HG03196 (cell line): Measurements from ENCODE around the gene BPHL.
"Not testable (repeated sequence)": the region's sequence is repeated elsewhere in the genome, so short reads cannot be mapped to it uniquely, and the experiment has no call there.

Experiments used
- ATAC-seq: cut with Tn5 transposase; IDR thresholded peaks from one replicate; pipeline ENCODE4 v1.9.1; 2021; ENCODE audit not compliant: unreplicated experiment

BPHL gene

DNA sequence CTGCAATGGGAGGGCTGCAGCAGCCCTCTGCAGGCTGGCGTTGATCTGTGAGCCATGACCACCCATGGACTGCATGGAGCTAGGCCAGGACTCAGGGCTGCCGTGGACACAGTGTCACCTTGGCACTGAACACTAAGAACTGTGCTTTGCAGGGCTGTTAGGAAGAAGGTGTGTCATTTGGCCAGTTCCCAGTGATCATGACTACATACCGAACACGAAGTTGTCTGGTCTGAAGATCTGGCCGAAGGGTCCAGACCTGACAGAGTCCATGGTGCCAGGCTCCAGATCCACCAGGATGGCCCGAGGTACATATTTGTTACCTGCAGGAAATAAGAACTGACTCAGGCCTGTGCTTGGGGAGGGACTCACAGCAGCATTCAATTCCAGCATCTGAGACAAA is 36.9 kb downstream of the BPHL start:
- not testable (repeated sequence) for ATAC-seq

DNA sequence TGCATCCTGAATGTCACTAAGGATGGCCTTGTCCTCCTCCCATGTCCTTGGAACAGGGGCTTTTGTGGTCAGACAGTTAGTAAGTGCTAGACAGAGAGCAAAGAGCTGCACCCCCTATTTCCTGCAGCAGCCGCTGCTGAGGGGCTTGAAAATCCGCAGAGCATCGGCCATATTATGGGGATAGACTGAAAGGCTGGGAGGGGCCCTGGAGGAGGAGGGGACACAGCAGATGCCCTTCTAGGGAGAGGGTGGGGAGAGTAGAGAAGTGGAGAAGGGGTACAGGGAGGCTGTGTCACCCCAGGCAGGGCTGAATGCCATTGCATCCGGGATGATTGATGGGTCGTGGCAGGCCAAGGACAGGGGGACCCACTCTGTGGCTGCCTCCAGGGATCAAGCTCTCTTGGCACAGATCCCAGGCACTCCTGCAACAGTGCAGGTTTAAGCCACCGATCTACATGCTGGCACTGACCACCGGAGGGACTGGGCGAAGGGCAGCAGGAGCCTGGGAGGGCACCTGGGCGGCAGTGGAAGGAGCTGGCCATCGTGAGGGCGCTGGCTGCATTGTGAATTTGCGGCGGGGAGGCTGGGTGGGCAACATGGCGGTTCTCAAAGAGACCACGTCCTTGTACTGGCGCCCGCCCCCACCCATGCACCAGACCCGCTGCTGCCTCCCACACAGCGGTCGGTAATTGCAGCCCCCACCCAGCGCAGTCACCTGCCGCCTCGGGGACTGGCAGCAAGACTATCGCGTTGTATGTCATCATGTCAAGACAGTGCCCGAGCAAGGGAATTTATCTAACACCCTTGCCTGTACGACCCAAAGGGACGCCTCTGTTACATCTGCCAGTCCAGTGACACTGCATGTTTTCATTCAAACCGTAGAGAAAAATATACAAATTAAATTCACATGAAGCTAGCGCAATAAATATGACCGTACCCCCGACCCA is 37.9 kb downstream of the BPHL start:
- ATAC-seq: not testable (repeated sequence)

DNA sequence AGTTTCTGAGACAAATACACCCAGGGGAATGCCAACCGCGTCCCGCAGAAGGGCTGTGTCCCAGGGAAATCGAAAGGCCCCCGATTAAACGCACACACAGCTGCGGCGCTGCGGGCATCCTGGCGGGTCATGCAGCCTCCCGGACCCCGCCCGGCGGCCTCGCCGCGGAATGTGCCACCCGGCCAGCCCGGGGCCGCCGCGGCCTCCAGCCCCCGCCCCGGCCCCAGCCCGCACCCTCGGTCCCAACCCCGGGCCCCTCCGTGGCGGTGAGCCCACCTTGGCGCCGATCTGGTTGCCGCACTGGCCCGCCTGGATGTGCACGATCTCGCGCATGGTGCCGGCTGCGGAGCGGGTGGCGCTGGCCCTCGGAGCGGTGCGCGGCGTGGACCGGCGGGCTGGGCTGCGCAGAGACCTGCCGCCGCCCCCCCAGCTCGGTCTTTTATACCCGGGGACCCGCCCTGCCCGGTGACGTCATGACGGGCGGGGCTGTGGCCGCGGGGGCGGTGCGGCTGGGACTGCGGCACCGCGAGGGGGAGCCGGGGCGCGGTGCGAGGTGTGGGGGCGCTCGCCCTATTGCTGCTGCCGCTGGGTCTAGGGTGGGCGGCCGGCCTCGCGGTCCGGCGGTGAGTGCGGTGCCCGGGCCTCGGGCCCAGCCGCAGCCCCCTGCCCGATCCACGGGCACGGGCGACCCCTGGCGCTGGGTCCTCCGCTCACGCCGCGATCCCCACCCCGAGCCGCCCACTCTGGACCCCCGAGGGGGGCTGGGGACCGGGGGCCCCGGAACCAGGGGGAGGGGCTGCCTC is 38.8 kb downstream of the BPHL start, which contains the start of gene TUBB2A:
TUBB2A (minus strand) TSS at position 414 of the 803 bp plus-strand sequence; CDS start at position 333, 81 bp downstream.
- ATAC-seq: peak; percentile 73

DNA sequence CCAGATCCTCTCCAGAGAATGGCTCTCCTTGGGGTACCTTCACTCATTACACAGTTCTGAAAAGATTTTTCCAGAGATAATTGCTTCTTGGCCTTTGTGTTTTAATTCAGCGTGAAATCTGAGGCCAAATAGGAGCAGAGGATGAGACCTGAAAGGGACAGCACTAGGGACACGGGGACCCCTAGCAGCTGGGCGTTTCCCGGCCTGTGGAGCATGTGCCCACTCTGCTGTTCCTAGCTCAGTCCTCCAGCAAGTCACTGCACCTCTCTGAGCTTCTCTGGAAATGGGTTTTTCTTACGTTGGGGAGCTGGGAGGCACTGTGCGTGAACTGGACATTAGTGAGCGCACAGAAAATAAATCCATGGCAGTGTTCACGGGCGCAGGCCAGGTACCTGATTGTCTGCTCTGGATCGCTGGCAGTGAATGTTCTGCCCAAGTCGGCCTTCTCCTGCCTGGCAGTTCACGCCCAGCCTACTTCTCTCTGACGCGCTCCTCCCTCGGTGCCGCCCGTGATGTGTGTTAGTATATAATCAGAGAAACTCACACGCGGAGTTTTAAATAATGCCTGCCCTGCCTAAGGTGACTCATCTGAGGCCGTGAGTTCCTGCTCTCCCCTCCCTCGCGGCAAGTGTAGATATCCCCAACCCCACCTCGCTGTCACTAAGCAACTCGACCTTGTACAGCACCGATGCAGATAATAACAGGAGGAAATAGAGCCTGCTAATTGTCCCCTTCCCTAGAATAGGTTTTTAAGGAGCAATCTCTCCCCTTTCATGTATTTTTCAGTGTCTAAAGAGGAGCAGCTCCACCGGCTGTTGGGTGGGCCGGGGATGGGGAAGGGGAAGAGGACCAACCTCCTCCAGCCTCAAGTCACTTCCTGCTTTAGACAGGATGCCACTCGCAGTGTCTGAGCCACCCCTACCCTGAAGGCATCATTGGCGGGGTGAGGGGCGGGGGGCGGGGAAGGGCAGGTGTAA is 41.6 kb downstream of the BPHL start:
- ATAC-seq: no peak

DNA sequence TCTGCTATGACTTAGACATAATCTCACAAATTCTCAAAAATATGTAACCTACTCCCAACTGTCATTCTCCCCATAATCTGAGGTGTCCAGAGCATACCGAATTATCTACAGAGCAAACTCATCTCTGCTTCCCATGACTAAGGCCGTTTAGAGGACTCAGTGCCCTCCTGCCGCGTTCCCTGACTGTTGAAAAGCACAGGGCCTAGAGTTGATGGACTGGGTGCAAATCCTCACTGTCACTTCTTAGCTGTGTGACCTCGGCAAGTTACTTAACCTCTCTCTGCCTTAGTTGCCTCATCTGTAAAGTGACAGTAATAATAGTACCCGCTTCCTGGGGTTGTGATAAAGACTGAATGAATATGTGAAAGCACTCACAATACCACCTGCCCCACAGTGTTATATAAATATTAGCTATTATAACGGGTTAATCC is 43.6 kb downstream of the BPHL start:
- ATAC-seq: no peak

DNA sequence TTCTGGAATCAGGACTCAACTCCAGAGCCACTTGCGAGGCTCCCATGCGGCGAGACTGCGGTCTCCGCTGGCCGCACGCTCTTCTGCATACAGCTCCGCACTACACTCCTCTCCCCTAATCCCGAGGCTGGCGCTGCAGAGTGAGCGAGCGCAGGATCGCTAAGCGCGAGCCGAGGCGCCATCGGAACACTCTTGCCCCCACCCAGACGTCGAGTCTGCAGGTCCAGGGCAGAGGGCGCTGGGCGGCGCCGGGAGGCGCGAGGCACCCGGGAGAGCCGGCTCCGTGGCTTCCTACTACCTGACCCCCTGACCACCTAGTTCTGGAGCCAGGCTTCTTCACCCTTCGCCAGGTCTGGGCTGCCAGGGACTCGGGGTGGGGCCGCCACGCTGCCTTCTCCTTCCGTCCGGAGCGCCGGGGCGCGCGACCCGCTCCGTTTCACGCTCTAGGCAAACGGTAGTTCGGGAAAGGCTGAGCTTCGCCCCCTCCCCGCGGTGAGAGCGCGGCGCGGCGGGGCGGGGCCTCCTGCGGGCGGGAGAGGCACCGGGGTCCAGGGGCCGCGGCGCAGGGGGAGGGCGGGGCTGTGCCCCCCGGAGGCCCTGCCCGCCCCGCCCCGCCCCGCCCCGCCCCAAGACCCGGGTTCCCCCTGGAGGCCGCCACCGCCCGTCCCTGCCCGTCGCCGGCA is 44.2 kb downstream of the BPHL start:
- peak; percentile 59 for ATAC-seq

DNA sequence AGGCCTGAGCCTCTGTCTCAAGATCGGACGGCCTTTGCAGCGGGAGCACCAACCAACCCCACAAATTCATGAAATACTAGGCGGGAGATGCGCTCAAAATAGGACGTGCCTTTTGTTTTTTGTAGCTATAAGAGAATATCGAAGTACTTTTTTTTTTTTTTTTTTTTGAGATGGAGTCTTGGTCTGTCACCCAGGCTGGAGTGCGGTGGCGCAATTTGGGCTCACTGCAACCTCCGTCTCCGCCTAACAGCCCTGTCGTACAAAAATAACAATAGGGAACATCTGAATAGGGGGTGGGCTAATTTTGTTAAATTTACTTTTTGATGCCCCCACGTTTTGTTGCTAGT is 44.7 kb downstream of the BPHL start:
- ATAC-seq: peak; percentile 5

DNA sequence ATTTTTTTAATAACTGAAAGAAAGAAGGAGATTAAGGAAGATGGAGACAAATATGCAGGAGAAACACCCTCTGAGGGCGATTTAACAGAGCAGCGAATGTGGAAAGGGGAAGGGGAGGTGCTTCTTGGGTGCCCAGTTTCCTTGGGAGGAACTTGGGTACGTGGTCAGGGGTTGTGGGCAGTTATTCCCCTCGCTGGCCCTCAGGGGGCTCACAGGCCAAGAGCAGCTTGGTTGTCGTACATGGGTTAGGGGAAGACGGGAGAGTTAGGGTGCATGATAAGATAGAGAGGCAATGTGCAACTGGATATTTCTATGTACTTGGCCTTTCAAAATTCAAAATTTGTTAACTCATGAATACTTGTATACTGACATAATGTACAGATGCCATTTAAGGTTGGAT is 45.9 kb downstream of the BPHL start:
- no peak for ATAC-seq

DNA sequence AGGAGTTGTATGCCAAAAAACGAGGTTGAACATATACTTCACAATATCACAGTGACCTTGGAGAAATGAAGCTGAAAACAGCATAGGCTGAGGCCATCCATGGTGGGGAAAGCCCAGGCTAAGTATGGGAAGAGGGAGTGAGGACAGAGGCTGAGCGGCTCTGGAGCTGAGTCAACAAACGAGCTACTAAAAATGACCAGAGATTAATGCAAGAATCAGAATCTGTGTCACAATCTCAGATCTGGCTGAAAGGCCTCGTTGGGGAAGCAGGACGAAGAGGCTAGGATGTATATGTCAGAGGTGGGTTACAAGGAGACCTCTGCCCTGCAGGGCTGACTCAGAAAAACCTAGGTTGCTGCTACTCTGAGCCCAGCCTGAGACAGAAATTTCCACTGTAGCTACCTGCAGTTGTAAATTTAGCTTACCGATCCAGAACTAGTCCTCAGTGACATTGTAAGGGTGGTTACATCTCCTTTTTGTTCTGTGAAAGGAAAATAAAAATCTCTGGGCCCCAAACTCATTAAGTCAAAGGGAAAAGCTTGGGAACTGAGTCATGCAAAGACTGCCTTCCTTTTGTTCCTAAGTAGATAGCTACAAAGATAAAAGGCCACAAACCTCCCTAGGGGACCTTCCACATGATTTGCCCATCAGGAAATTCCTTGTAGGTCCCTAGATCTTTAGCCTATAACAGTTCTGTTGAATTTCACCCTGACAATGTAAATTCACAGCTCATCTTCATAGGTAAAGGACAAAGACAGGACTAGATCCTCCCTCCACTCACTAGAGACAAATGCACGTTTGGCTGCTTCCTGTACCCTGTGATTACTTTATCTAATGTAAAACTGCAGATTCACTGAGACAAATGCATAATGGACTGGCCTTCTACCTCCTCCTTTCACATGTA is 47.4 kb downstream of the BPHL start:
- ATAC-seq: no peak

DNA sequence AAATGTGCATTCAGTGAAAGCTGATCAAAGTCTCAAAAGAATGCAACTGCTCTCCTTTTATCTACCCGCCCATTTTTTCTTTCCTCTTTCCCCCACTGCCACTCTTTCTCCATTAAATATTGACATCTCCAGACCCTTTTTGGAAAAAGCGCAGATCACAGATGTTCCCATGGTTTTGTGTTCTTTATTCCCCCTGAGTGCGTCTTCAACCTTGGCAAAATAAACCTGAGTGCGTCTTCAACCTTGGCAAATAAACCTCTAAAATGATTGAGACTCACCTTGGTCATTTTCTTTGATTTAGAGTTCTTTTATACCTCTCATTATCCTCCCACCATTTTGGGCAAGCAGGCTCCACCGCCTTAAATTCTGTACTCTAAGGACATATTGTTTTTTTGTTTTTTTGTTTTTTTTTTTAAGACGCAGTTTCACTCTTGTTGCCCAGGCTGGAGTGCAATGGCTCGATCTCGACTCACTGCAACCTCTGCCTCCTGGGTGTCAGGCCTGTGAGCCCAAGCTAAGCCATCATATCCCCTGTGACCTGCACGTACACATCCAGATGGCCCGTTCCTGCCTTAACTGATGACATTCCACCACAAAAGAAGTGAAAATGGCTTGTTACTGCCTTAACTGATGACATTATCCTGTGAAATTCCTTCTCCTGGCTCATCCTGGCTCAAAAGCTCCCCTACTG is 48.2 kb downstream of the BPHL start:
- ATAC-seq: not testable (repeated sequence)

DNA sequence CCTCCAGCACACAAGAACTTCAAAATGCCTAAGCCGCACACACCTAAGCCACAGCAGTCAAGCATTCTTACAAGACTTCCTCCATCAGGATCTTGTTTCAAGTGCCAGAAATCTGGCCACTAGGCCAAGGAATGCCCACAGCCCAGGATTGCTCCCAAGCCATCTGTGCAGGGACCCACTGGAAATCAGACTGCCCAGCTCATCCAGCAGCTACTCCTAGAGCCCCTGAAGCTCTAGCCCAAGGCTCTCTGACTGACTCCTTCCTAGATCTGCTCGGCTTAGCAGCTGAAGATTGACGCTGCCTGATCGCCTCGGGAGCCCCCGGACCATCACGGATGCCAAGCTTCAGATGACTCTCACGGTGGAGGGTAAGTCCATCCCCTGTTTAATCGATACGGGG is 49.5 kb downstream of the BPHL start:
- ATAC-seq: not testable (repeated sequence)

DNA sequence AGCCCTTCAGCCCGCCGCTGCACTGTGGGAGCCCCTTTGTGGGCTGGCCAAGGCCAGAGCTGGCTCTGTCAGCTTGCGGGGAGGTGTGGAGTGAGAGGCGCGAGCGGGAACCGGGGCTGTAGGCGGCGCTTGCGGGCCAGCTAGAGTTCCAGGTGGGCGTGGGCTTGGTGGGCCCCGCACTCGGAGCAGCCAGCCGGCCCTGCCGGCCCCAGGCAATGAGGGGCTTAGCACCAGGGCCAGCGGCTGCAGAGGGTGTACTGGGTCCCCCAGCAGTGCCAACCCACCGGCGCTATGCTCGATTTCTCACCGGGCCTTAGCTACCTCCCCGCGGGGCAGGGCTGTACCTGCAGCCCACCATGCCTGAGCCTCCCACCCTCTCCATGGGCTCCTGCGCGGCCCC is 52.2 kb downstream of the BPHL start:
- ATAC-seq: not testable (repeated sequence)

DNA sequence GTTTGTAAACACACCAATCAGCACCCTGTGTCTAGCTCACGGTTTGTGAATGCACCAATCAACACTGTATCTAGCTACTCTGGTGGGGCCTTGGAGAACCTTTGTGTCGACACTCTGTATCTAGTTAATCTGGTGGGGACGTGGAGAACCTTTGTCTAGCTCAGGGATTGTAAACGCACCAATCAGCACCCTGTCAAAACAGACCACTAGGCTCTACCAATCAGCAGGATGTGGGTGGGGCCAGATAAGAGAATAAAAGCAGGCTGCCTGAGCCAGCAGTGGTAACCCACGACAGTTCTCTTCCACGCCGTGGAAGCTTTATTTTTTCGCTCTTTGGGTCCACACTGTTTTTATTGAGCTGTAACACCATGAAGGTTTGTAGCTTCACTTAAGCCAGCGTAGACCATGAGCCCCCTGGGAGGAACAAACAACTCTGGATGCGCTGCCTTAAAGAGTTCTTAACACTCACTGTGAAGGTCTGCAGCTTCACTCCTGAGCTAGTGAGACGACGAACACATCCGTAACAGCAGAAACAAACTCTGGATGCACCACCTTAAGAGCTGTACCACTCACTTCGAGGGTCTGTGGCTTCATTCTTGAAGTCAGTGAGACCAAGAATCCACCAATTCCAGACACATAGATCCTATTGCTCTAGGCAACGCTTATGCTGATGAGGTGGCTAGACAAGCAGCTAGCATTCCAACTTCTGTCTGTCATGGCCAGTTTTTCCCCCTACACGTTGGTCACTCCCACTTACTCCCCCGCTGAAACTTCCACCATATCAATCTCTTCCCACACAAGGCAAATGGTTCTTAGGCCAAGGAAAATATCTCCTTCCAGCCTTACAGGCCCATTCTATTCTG is 53.0 kb downstream of the BPHL start:
- not testable (repeated sequence) for ATAC-seq

DNA sequence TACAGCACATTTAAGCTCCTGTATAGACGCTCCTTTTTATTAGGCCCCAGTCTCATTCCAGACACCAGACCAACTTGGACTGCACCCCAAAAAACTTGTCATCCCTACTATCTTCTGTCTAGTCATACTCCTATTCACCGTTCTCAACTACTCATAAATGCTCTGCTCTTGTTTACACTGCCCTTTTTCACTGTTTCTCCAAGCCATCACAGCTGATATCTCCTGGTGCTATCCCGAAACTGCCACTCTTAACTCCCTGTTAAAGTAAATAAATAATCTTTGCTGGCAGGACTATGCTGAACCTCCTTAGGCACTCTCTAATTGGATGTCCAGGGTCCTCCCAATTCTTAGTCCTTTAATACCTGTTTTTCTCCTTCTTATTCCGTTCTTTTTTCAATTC is 54.3 kb downstream of the BPHL start:
- not testable (repeated sequence) for ATAC-seq

DNA sequence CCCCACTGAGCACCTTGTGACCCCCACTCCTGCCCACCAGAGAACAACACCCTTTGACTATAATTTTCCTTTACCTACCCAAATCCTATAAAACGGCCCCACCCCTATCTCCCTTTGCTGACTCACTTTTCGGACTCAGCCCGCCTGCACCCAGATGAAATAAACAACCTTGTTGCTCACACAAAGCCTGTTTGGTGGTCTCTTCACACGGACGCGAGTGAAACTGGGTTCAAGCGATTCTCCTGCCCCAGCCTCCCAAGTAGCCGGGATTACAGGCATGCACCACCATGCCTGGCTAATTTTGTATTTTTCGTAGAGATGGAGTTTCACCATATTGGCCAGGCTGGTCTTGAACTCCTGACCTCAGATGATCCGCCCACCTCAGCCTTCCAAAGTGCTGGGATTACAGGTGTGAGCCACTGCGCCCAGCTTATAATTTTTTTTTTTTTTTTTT is 55.2 kb downstream of the BPHL start:
- not testable (repeated sequence) for ATAC-seq

DNA sequence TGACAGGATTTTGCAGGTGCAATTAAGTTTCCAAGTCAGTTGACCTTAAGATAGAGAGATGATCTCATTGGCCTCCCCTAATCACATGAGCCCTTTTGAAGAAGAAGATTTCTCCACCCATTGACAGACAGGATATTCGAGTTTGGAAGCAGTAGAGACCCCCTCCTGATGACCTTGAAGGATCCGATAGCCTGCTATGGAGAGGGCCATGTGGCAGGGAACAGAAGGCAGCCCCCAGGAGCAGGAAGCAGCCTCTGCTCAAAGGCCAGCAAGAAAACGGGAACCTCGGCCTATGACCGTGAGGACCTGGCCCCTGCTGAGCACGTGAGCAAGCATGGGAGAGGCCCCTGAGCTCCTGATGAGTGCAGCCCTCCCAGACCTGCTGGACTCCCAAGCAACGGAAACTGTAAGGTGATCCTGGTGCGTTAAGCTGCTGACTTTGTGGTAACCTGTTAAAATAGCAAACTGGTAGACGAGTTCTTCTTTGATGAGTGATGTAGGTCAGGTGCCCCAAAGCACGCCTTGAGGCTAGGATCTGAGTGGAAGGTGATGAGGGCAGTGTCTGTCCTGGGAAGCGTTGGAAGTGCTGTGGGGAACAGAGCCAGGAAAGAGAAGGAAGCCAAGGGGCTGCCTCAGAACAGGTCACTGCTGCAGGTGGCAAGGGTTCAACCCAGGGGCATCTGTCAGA is 57.3 kb downstream of the BPHL start:
- no peak for ATAC-seq
